HG03571 (cell line): ENCODE measurements around the gene FLCN.

Source experiments
- ATAC-seq: cut with Tn5 transposase; IDR thresholded peaks from one replicate; pipeline ENCODE4 v1.9.1; 2021; ENCODE audit not compliant: unreplicated experiment

Gene FLCN

GRCh38 chr17:17236295-17237025 lies 508 bp downstream of the FLCN start:
- no peak for ATAC-seq

GRCh38 chr17:17235212-17236174 lies 1.5 kb downstream of the FLCN start:
- no peak for ATAC-seq

DNA sequence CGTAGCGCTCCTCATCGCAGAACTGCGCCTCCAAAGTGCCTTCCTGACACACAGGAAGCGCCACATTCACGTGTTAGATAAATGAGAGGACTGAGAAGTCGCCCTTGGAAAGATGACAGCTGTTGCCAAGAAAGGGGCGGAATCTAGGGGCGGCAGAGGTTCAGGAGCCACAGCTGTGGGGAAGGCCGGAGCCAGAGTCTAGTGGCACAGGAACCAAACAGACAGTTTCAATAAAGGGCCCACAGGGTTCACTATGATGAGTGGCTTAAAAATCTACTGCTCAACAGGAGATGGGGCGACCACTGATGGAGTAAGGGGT lies 4.7 kb downstream of the FLCN start:
- ATAC-seq: no peak

DNA sequence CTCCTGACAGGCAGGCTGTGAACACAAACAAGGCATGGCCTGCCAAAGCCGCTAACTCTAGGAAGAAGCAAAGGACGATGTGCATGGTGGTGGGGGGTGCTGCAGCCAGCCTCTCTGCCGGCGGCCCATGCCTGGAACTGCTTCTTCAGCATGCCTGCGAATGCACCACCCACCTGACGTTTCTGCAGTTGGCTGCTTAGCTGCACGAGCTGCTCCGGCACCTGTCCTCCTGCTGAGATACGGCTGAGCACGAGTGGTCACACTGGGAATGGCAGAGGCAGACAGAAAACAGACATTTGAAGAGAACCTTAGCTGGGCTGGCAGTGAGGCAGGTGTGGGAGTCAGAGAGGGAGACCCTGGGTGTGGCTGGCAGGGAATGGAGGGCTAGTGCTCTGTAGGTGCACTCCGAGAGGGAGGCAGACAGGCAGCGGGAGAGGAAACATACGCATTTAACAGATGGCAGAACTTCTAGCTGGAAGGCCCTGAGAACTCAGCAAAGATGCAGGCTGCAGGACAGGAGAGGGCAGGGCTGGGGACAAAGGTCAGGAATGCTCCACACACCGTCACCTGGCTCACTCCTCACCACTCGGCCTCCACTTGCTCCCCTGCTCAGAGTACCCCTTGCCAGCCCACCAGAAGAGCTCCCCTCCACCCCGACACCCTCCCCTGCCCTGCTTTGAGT lies 5.2 kb downstream of the FLCN start:
- no peak for ATAC-seq

DNA sequence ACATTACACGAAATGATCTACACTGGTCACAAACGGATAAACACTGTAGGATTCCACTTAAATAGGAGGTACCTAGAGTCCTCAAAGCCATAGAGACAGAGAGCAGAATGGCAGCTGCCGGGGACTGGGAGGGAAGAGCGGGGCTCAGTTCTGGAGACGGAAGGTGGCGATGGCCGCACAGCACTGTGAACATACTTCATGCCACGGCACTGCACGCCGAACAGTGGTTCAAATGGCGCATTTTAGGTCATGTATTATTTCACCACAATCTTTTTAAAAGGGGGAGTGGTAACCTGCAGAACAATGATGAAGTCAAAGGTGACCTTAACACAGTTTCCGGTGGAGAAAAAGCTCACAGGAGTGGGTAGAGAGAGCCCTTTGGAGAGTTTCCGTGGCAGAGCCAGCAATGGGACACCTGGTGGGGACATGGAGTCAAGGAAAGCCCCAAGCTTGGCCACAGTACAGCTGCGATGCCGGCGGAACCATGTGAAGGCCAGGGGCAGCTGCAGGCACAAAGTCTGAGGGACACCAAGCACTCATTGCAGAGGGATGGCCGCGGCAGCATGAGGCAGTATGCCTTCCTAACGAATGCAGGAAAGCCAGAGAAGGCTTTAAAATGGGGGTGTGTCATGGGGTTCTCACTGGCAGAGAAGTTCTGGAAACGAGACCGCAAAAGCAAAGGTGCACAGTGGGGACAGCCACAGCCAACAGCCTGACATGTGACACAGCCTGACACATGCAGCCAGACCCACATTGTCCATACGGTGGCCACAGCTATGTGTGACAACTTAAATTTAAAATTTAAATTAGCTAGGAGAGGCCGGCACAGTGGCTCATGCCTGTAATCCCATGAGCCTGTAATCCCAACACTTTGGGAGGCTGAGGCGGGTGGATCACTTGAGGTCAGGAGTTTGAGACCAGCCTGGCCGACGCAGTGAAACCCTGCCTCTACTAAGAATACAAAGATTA lies 7.3 kb downstream of the FLCN start:
- no peak for ATAC-seq

- no peak for ATAC-seq
Observed at GRCh38 chr17:17228521-17229279, 8.3 kb downstream of the FLCN start.

DNA sequence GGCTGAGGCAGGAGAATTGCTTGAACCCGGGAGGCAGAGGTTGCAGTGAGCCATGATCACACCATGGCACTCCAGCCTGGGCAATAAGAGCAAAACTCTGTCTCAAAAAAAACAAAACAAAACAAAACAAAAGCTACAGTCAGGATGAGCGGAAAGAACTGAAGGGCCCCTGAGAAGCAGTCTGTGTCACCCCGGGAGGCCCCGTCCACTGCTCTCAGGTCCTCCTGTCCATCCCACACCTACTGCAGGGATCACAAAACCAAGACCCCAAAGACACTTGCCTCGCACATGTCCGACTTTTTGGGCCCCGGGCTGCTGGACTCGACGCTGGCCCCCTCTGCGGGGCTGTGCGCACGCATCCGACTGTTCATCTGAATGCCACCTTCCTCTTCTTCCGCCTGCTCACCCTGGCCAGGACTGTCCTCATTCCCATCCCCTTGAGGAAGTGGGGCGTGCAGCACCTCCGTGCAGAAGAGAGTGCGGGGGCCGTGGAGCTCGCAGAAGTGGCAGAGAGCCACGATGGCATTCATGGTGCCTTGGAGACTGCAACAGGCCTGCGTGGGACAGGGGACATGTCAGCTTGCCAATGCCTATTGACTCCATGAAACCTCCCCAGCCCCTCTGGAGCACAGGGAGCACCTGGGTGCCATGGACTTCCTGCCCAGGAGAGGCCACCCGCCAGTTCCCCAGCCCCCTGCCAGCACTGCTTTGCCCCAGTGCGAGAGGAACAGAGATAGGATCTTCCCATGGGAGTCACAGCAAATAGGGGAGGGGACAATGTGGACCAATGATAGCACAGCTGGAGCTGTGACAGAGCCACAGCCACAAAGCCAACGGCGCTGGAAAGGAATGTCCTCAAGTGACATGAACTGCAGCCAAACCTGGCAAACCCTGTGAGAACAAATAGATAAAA lies 9.1 kb downstream of the FLCN start:
- no peak for ATAC-seq

DNA sequence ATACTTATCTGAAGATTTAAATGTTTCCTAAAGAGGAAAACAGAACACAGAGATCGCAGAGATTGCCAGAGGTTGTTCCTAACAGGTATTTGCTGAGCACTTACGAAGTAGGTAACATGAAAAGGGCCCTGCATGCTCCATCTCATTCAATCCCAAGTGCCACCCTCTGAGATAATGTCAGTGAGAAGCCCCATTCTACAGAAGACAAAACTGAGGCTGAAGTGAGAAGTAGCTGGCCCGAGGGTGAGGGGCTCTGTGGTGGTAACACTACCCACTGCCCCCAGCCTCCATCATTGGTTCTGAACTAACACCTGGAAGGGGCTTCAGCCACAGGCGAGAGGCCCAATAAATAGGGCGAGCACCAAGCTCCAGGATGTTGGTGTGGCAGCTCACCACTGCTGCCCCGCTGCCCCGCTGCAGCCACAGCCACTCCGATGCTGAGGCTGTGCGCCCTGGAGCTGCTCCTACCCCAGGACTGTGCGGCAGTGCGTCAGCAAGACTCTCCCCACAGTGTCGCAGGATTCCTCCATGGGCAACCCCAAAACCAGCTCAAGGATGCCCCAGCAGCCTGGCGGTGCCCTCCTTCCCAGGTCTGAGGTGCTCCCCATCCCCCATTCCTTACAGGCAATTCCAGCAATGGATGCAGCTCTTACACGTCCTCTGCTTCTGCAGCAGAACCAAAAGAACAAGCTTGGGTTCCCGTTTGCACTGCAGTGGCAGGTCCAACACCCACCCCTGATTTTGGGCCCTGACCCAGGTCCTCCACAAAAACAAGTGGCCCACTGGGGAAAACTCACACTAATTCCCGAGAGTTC lies 10.3 kb downstream of the FLCN start:
- no peak for ATAC-seq

DNA sequence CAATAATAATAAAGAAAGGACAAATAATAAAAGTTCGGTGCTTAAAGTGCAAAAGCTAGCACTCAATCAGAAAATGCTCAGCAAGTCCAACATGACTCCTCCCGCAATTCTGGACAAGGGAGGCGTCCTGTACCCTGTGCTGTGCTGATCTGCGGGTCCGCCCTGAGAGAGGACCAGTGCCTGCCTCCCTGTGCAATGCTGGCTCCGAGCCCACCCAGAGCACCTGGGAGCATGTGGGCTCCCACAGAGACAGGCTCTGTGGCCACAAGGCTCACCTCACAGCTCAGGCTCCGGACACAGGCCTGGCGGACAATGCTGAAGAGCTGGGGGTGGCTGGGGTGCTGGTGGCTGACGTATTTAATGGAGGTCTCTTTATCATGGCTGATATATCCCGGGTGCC lies 11.1 kb downstream of the FLCN start:
- no peak for ATAC-seq

DNA sequence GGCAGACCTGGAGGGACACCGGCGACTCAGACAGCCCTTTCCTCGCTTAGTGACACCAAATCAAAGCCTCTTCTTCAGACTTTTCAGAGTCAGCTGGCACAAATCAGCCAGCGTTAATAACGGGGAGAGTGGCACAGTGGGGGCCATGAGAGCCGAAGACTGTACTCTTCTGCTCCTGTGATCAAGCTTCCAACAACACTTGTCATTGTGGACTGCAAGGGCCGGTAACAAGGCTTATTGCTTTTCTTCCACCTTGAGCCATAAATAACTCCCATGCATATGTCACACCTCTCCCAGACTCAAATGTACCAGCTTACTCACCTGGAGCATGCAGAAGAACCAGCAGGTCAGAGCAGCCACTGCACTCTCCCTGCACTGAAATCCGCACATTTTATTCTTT lies 12.8 kb downstream of the FLCN start:
- ATAC-seq: no peak

- no peak for ATAC-seq
Observed at GRCh38 chr17:17223736-17224135, 13.2 kb downstream of the FLCN start.

DNA sequence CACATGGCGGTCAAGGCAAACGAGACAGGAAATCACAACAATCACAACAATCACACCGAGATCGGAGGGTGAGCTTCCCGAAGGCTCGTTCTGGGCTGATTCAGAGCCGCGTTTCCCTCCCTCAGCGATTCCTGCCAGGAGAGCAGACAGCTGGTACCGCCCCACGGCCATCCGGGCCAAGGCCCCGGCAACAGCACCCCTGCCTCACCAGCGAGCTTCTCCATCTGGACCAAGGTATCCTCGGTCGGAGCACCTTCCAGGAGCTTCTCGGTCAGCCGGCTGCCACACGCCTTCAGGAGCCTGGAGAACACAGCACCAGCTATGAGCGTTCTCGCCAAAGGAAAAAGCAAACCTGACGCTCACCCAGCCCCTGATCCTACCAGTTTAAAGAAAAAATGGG lies 15.6 kb downstream of the FLCN start:
- ATAC-seq: no peak

- ATAC-seq: no peak
Observed at GRCh38 chr17:17220529-17220928, 16.4 kb downstream of the FLCN start.

DNA sequence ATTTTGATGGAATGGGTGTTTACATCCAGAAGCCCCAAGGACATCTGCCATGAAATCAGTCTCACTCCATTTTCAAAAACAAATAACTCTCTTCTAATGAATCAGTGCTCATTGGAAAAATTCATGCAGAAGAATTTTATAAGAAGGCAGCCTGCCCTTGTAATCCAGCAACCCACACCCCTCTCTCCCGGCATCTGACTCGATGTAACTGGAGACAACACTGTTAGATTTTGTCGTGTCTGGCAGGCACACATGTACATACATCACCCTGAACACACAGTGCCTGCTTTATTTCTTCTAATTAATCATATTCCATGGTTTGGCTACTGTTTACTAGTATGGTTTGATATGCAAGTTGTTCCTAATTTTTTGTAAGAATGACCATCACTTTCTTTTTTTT lies 19.0 kb downstream of the FLCN start:
- no peak for ATAC-seq

GRCh38 chr17:17216776-17217175 lies 20.2 kb downstream of the FLCN start:
- no peak for ATAC-seq

GRCh38 chr17:17216236-17216635 lies 20.7 kb downstream of the FLCN start:
- ATAC-seq: no peak

DNA sequence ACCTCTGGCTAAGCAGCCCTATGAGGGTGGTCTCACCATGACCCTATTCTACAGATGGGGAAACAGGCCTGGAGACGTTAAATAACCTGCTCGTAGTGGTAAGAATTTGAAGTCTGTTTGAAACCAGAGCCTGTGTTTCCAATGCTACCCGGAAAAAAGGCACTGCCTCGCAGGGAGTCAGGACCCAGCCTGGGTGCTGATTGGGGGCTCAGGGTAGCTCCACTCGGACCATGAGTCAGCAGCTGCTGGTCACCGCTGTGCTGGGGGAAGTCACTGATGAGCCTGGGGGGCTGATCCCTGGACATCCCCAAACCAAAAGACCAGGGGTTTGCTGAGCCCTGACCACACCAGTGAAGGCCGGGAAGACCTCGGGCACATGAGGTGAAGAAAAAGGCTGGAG lies 21.4 kb downstream of the FLCN start:
- no peak for ATAC-seq
